Keratinocyte (primary cell): Measurements from ENCODE around the gene GRAMD2A. TPM values are rescaled to one million over a fixed set of nuclear protein-coding genes. Genes with fewer than 3 reads are reported as not detected.

ENCODE experiments used
- DNase-seq: peaks from one replicate; pipeline ENCODE4 v3.0.0-alpha.2; 2011; ENCODE audit warnings: low read depth, missing footprints, low spot score
- FAIRE-seq: peaks from 2 replicates; lab custom pipeline; 2011; peaks lifted over from hg19 to GRCh38; lab: Jason Lieb, UNC
- H2AFZ ChIP-seq: 2 replicates; pipeline ENCODE4 v1.6.0; 2012; ENCODE audit warnings: low read length, control low read depth, inconsistent platforms; ENCODE audit not compliant: control insufficient read depth
- H3K27ac ChIP-seq: 2 replicates; pipeline ENCODE4 v1.5.1; 2011; ENCODE audit warnings: low read length; ENCODE audit not compliant: control insufficient read depth, insufficient read depth
- H3K27me3 ChIP-seq: 3 replicates; pipeline ENCODE4 v1.6.0; 2011; ENCODE audit warnings: low read length; ENCODE audit not compliant: control insufficient read depth, insufficient read depth; ENCODE audit errors: extremely low read depth
- H3K36me3 ChIP-seq, 2 experiments: 2 replicates in 1 of 2; 3 replicates in 1 of 2; pipeline ENCODE4 v1.5.1; 2011; ENCODE audit warnings: low read length in 2 of 2, mild to moderate bottlenecking in 1 of 2; ENCODE audit not compliant: control insufficient read depth in 2 of 2, insufficient read depth in 2 of 2; ENCODE audit errors: extremely low read depth in 1 of 2
- H3K4me1 ChIP-seq: 3 replicates; pipeline ENCODE4 v1.5.1; 2011; ENCODE audit warnings: low read length; ENCODE audit not compliant: control insufficient read depth, insufficient read depth; ENCODE audit errors: extremely low read depth
- H3K4me2 ChIP-seq: 3 replicates; pipeline ENCODE4 v1.6.0; 2011; ENCODE audit warnings: low read depth, low read length; ENCODE audit not compliant: control insufficient read depth, insufficient read depth; ENCODE audit errors: extremely low read depth
- H3K4me3 ChIP-seq, 3 experiments: fragments of 200-600 bp in 1 of 3; sonication (generic) in 1 of 3; 2 replicates in 2 of 3; 3 replicates in 1 of 3; pipeline ENCODE4 v1.5.1; 2011 to 2016; ENCODE audit warnings: low read length in 3 of 3, mild to moderate bottlenecking in 3 of 3, control low read depth in 2 of 3, inconsistent platforms in 1 of 3, low read depth in 1 of 3, mixed read lengths in 1 of 3, mixed run types in 1 of 3, moderate library complexity in 1 of 3; ENCODE audit not compliant: control insufficient read depth in 2 of 3, insufficient read depth in 2 of 3; ENCODE audit errors: extremely low read depth in 1 of 3
- H3K79me2 ChIP-seq: 2 replicates; pipeline ENCODE4 v1.6.0; 2012; ENCODE audit warnings: low read length; ENCODE audit not compliant: control insufficient read depth, insufficient read depth
- H3K9ac ChIP-seq: 3 replicates; pipeline ENCODE4 v1.6.0; 2011; ENCODE audit warnings: low read length; ENCODE audit not compliant: control insufficient read depth, insufficient read depth; ENCODE audit errors: extremely low read depth
- H3K9me1 ChIP-seq: 3 replicates; pipeline ENCODE4 v1.6.0; 2011; ENCODE audit warnings: low read length; ENCODE audit not compliant: control insufficient read depth, insufficient read depth; ENCODE audit errors: extremely low read depth
- H3K9me3 ChIP-seq: 2 replicates; pipeline ENCODE4 v1.5.1; 2012; ENCODE audit warnings: low read depth, low read length; ENCODE audit not compliant: control insufficient read depth
- H4K20me1 ChIP-seq: 3 replicates; pipeline ENCODE4 v1.6.0; 2011; ENCODE audit warnings: low read length; ENCODE audit not compliant: control insufficient read depth, insufficient read depth; ENCODE audit errors: extremely low read depth
- CTCF ChIP-seq, 3 experiments: IDR thresholded peaks in 1 of 3; conservative IDR thresholded peaks in 1 of 3; optimal IDR thresholded peaks in 1 of 3; 2 replicates in 2 of 3; 3 replicates in 1 of 3; pipeline versions ENCODE3 to v1.5.1; 2011; ENCODE audit warnings: low read length in 3 of 3, mild to moderate bottlenecking in 3 of 3, moderate library complexity in 2 of 3, control low read depth in 1 of 3, inconsistent platforms in 1 of 3; ENCODE audit not compliant: insufficient read depth in 2 of 3; ENCODE audit errors: extremely low read depth in 1 of 3
- EZH2 ChIP-seq: IDR thresholded peaks from one replicate; pipeline ENCODE4 v1.6.1; 2012; ENCODE audit warnings: inconsistent platforms, mild to moderate bottlenecking, low read length, moderate library complexity
- dilution Hi-C: fragments of 300-500 bp; cut with MboI; formaldehyde crosslinking; loops from one replicate; pipeline ENCODE4 v1.7.0; 2020; ENCODE audit warnings: low sequenced_read_pairs; ENCODE audit not compliant: extremely low pct_ligation_motif_present
- polyA plus RNA-seq, 5 experiments: library from polyadenylated mRNA; depleted of rRNA in 3 of 5; stranded (reverse) in 3 of 5; stranded (forward) in 1 of 5; unstranded in 1 of 5; fragments of >200 nt; gene quantifications; 1 replicate in 1 of 5; 2 replicates in 3 of 5; 3 replicates in 1 of 5; pipeline versions ENCODE4 v1.2.1 to v1.2.3, GENCODE V29; 2011 to 2012; ENCODE audit warnings: missing spikeins in 2 of 5, low read depth in 1 of 5, low replicate concordance in 1 of 5

GRAMD2A gene
- polyA plus RNA-seq, 1 donor (not counting 4 experiments of a cell fraction or from before 2014, with no cell fraction given), result 5.7 TPM

GRCh38 chr15:72155003-72155621 is 42.5 kb downstream of the GRAMD2A start:
- H3K36me3 ChIP-seq, result no peaks in the 10 kb centered on the region
- no peaks in the 10 kb centered on the region for H3K27me3 ChIP-seq
- H4K20me1 ChIP-seq, result no peaks in the 10 kb centered on the region
- H3K79me2 ChIP-seq, result no peaks in the 10 kb centered on the region
- H3K9ac ChIP-seq, result peak overlapping the region; percentile 54
- H3K9me3 ChIP-seq, result no peaks in the 10 kb centered on the region
- dilution Hi-C loops, result no loop called here
- H3K27ac ChIP-seq, result no peak overlapping the region
- H3K4me1 ChIP-seq, result peaks cover 17% of the 10 kb centered on the region
- peaks cover 2% of the 10 kb centered on the region for H3K9me1 ChIP-seq
- FAIRE-seq, result peak; percentile 96
- H2AFZ ChIP-seq, result peak overlapping the region; percentile 96
- H3K4me3 ChIP-seq, result peak overlapping the region in 2 of 3 experiments; percentile 52 to 80
- TF ChIP-seq EZH2, result no peak
- no peak for TF ChIP-seq CTCF (optimal IDR thresholded peaks at IDR 0.05 in 1 of 3, IDR thresholded peaks at IDR 0.05 in 1 of 3, conservative IDR thresholded peaks at IDR 0.05 in 1 of 3; ENCODE audit: extremely low read depth in 1 of 3, insufficient read depth in 2 of 3, low read length in 3 of 3)
- peak overlapping the region; percentile 97 for H3K4me2 ChIP-seq
- DNase-seq, result peak; percentile 57

GRCh38 chr15:72154316-72154715 is 43.3 kb downstream of the GRAMD2A start:
- no peak overlapping the region for H2AFZ ChIP-seq
- H3K79me2 ChIP-seq, result no peaks in the 10 kb centered on the region
- H4K20me1 ChIP-seq, result no peaks in the 10 kb centered on the region
- no peak for DNase-seq
- peaks cover 17% of the 10 kb centered on the region for H3K4me1 ChIP-seq
- H3K4me2 ChIP-seq, result no peak overlapping the region
- dilution Hi-C loops, result no loop called here
- H3K27me3 ChIP-seq, result no peaks in the 10 kb centered on the region
- TF ChIP-seq CTCF (optimal IDR thresholded peaks at IDR 0.05 in 1 of 3, IDR thresholded peaks at IDR 0.05 in 1 of 3, conservative IDR thresholded peaks at IDR 0.05 in 1 of 3; ENCODE audit: extremely low read depth in 1 of 3, insufficient read depth in 2 of 3, low read length in 3 of 3), result no peak
- no peak for TF ChIP-seq EZH2
- no peaks in the 10 kb centered on the region for H3K36me3 ChIP-seq
- no peaks in the 10 kb centered on the region for H3K9me3 ChIP-seq
- no peak overlapping the region for H3K9ac ChIP-seq
- no peak overlapping the region for H3K4me3 ChIP-seq
- H3K9me1 ChIP-seq, result peaks cover 2% of the 10 kb centered on the region
- no peak overlapping the region for H3K27ac ChIP-seq
- no peak for FAIRE-seq
